GM19043 (cell line): ENCODE results near the gene MRPL11.
"Not testable (repeated sequence)": the region's sequence is repeated elsewhere in the genome, so short reads cannot be mapped to it uniquely, and the experiment has no call there.

Experiments
- ATAC-seq: cut with Tn5 transposase; IDR thresholded peaks from one replicate; pipeline ENCODE4 v1.9.1; 2021; ENCODE audit warnings: low read depth; ENCODE audit not compliant: unreplicated experiment

Gene MRPL11

DNA sequence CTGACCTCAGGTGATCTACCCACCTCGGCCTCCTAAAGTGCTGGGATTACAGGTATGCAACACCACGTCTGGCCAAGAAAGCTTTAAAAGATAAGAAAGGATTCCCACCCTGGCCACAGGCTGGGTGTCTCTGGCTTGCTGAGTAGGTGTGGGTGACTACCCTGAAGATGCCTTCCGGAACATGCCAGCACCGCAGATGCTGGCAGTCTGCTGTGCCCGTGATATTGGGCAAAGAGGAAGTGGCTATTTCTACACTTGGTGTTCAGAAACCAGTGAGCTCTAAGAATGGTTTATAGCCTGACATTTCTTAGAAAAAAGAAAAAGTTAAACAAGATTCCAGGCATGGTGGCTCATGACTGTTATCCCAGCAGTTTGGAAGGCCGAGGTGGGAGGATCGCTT is 6.1 kb downstream of the MRPL11 start:
- no peak for ATAC-seq

DNA sequence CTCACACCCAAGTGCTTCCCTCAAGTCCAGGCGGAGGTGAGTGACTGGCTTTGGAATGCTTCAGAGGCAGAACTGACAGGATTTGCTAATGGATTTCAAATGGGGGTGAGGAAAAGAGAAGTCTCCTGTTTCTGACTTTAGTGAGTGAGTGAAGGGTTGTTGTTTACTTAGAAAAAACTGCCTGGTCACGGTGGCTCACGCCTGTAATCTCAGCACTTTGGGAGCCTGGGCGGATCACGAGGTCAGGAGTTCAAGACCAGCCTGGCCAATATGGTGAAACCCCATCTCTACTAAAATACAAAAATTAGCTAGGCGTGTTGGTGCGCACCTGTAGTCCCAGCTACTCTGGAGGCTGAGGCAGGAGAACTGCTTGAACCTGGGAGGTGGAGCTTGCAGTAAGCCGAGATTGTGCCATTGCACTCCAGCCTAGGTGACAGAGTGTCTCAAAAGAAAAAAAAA is 6.7 kb downstream of the MRPL11 start:
- ATAC-seq = not testable (repeated sequence)

DNA sequence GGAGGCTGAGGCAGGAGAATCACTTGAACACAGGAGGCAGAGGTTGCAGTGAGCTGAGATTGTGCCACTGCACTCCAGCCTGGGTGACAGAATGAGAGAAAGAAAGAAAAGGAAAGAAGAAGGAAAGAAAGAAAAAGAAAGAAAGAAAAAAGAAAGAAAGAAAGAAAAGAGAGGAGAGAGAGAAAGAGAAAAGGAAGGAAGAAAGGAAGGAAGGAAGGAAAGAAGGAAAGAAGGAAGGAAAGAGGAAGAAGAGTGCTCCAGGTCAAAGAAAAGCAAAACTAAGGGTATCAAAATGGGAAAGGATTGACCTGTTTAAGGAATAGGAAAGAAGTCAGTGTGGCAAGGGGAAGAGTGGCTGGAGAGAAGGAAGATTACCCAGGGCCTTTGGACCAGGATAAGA is 7.4 kb downstream of the MRPL11 start:
- not testable (repeated sequence) for ATAC-seq

DNA sequence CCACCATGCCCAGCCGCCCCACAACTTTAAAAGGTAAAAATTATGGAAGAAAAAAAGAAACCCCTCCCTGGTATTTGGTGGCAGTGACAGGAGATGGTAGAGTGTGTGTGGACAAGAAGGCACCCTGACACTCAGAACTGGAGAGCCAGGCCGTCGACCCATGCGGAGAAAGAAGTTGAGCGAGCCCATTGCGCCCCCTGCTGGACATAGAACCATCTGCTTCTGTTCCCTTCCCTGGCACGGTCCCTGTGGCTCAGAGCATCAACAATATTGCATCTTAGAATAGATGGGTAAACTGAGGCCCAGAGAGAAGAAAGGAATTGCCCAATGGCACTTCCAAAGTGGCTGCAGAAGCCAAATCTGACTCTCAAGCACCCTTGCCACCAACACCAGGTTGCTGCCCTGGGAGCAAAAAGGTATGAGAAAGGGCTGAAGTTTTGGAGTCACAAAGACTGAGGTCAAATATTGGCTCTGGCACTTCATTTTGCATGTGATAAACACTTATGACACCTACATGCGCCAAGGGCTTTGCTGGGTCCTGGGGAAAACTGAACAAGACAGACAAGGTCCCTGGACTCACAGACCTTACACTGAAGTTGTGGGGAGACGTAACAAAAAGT is 8.6 kb downstream of the MRPL11 start:
- ATAC-seq = no peak

DNA sequence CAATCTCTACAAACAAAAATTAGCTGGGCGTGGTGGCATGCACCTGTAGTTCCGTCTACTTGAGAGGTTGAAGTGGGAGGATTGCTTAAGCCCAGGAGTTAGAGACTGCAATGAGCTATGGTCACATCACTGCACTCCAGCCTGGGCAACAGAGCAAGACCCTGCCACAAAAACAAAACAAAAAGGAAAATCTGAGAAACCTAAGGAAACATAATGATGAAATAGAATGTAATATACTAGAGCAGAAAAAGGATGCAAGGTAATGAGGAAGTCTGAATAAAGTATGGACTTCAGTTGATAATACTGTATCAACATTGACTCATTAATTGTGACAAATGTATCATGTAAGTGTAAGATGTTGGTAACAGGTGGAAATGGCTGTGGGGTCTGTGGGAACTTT is 9.7 kb downstream of the MRPL11 start:
- no peak for ATAC-seq

DNA sequence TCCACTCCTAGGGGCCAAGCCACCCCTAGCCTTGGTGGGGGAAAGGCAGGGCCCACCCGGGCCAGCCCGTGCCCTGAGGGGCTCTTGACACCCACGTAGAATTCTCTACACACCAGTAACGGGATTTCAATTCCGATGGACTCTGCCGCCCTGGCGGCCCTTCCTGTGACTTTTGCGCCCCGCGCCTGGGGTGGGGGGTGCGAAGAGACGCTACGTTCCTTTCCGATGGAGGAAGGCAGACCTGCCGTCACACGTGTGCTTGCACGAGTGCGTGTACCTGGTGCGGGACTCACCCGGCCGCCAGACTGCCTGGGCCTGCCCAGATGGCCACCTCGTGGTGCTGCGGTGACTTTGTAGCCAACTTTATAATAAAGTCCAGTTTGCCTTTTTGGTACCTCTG is 12.3 kb downstream of the MRPL11 start:
- no peak for ATAC-seq

DNA sequence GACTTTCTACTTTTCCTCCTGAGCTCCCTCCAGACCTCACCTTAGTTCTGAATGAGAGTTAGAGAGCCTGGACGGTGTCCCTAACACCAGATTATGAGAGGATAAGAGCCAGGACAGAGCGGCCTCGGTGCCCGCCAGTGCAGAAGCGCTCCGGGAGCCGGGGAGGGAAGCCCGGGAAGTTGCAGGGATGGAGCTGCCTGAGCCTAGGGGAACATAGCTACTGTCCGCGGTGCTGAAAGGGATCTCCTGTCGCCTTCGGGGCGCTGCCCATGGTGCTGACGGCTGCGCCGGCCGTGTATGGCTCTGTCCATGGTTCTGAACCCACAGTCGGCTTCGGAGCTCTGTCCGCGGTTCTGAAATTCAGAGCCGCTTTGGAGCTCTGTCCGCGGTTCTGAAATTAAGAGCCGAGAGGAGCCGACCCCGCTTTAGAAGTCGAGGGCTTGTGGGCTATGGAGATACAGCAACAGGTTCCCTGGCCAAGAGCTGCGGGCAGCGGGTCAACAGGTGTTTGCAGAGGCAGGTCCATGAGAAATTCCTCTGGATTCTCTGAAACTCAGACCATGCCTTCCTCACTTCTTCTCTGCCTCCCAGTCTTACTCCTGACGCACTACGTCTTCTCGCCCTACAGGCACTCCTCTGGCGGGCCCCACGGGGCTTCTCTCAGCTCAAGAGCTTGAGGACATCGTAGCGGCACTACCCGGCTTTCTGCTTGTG is 17.0 kb downstream of the MRPL11 start:
- no peak for ATAC-seq

DNA sequence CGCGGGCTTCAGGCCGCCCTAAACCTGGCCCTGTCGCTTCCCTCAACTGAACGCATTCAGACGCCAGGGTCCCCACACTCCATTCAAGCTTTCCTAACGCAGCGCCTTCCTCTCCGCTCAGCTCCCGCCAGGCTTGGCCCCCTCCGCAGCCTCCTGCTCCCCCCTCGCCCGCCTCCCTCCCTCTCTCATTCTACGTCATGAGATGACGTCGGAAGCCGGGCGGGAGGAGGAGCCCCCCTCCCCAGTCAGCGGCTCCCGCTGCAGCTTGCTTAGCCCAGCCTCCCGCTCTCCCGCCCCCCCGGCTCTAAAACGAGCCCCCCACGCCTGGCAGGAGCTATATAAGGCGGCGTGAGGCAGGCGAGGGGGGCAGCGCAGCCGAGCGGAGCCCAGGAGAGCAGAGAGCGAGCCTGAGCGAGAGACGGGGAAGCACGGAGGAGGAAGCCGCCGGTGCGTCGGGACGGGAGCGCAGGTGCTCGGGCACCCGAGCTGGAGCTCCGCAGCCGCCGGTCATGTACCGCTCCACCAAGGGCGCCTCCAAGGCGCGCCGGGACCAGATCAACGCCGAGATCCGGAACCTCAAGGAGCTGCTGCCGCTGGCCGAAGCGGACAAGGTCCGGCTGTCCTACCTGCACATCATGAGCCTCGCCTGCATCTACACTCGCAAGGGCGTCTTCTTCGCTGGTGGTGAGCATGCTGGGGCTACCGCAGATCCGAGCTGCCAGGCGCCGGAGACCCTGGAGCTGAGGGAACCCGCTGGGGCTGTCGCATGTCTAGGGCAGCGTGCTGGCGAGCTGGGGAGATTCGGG is 17.8 kb downstream of the MRPL11 start, which contains the start of gene NPAS4:
TSS of gene NPAS4 (plus strand) at position 365 of the 806 bp plus-strand sequence. CDS start at position 510, 145 bp downstream.
- no peak for ATAC-seq

DNA sequence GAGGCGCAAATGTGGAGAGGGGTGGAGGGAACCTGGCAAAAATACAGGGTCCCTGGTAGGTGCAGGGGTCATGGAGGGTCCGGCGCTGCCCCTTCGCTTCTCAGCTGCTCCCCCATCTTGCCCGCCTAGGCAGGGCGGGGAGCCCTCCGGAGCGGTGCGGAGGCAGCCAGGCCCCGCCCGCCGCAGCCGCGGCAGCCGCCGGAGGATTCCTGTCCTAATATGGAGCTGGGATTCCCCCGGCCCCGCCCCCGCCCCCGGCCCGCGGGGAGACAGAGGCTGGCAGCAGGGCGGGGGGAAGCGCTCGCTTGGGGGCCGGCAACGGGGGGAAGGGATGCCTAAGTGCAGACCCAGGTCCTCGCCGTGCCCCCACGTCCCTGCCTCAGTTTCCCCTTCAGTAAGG is 18.8 kb downstream of the MRPL11 start:
- no peak for ATAC-seq

DNA sequence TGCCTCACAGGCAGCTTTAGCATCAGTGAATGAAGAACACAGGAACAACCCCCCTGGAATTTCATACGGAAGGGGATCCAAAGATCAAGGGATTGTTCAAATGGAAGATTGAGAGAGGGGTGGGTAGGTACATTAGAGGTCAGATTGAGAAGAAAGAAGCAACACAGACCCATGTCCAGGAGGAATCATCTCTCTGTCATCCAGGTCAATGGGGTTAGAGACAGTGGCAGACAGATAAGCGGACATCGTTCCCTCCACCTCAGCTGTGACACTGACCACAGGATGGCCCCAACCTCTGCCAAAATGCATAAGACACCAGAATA is 19.7 kb downstream of the MRPL11 start:
- no peak for ATAC-seq

DNA sequence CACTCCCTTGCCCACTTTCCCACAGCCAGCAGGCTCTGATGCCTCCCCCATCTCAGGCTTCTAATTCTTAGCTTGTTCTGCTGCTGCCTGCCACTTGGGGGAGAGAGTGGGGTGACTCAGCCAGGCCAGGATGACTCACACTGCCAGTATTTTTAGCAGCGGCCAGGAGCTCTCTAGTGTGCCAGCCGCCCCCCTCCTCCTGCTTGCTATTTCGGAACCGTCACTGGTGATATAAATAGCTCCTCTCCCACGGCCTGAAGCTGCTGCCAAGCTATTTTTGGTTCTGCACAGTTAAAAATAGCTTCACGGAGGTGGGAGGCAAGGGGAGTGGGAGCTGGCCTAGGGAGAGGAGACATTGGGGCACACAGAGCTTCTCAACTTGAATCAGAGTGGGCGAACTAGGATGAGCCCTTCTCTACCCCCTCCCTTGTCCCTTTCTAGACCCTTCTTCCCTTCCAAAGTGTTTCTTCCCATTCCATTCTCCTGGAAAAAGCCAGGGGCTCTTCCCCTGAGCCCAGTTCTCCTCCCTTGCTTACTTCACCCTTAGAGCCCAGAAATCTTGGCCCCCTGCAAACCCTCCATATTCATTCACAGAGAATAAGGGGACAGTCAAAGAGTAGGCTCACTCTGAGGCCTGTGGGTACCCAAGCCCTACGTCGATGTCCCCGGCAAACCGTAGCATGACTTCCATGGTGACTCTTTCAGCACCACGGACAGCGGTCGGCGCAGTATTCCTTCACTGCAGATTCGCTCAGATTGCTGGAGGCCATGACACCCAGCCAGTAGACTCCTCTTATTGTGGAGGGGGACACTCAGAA is 20.3 kb downstream of the MRPL11 start:
- no peak for ATAC-seq

DNA sequence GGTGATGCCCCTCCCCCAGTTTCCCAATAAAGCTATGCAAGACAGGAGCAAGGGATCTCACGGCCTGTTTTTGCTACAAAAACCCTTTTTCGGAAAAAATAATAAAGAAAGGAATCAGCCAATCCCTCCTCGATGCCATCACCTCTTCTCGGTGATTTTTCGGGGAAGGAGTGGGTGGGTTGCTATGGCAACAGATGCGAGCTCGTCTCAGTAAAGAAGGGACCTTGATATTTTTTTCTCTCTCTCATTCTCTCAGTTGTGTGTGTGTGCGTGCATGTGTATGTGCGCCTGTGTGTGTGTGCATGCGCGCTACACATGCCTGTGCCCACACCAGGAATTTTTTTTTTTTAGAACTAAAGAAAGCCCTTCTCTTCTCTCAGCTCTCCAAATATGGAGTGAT is 21.6 kb downstream of the MRPL11 start:
- no peak for ATAC-seq

DNA sequence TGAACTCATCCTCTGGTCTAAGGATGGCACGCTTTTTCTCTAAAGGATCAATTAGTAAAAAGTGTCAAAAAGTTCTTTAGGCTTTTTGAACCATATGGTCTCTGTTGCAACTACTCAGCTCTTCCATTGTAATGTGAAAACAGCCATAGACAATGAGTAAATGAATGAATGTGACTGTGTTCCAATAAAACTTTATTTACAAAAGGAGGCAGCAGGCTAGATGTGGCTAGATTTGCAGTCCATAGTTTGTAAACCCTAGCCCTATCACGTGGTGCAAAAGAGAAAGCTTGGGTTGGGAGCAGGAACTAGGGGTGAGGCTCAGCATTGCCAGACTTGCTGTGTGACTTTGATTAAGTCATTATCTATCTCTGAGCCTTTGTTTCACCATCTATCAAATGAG is 23.2 kb downstream of the MRPL11 start:
- ATAC-seq = no peak

DNA sequence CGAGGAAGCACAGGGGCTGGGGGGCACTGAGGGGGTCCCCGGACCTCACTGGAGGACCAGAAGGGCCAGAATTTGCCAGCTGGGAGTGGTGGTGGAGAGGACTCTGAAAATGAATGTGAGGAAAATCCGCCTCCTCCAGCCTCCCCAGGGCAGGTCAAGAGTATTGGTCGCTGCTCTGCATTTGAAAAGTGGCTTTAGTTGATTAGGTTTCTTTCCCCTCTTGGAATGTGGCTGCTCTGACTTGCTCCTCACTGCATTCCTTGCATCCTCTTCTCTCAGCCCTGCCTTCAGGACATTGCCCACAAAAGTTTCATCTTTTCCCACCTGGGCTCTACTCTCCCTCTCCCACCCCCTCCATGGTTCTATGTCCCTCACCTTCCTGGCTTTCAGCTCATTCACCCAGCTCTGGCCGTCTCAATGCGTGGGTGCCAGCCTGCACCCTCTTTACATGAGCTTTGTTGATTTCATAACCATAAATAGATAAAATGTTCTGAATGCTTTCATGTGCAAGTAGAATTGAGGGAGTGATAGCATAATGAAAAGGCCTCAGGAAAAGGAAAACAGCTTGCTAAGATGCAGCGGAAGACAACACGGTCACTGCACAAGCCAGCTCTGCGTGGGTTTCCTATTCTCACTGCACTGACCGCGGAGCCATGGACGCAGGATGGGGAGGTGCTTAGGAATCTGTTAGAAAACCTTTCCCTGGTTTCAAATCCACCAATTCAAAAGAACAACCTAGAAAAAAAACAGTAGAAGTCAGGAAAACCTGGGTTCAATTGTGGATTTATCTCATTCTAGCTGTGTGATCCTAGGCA is 24.3 kb downstream of the MRPL11 start:
- no peak for ATAC-seq

DNA sequence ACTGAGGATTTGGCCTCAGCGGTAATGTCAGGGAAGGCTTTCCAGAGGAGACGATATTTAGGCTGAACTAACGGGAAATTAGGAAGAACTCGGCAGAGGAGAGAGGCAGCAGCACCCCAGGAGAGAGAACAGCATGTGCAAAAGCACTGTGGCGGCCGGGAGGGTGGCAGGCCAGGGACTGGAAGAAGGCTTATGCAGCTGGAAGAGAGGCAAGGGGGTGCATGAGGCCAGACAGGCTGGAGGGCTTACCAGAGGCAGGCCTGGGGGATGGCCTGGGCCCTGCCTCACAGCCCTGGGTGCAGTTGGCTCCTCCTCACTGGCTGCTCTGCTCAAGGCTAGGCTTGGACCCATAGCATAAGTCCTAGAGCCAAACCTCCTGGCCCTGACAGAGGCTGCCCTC is 25.5 kb downstream of the MRPL11 start:
- no peak for ATAC-seq

DNA sequence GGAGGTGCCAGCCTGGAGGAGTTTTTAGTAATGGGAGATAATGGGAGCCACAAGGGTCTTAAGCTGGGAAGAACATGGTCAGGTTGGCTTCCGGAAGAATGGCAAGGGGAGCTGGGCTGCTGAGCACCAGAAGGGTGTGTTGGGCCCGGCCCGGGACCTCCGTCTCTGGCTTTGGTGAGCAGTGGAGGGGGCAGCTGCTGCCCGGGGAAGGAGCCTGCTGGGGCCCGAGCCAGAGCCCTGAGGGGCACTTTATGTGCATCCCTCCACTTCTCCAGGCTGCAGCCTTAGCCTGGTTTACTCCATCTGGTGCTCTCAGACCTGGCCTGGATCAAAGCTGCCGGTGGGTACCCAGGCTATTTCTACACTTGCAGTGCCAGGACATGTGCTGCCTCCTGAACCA is 26.5 kb downstream of the MRPL11 start:
- no peak for ATAC-seq

DNA sequence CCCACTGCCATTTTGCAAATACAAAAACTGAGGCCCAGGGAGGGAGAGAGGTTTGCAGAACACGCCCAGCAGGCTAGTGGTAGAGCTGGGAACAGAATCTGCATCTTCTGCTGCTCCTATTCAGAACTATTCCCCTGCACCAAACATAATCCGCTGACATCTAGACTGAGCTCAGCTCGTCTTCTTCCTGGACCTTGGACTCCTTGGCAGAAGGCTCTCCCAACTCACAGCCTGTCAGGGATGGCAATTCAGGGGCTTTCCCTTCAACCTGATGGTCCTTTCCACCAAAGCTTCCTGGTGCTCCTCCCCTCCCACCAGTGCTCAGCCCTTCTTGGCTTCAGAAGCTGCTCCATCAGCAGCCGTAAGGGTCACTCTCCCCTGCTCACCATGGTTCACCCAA is 27.3 kb downstream of the MRPL11 start:
- no peak for ATAC-seq

DNA sequence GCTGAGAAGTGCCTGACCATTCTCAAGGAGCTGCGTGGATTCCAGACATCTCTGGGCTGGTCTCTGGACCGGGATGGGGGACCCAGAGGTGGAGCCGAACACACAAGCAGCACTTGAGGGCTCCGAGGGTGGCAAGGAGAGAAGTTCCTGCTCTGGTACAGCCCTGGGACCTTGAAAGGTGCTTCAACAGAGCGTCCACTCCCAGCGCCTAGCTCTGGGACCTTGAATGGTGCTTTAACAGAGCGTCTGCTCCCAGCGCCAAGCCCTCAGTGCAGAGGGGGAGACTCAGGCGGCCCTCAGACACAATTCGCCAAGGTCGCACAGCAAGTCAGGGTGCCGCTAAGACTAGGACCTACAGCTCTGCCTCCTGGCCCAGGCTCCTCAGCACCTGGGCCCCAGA is 28.5 kb downstream of the MRPL11 start:
- ATAC-seq = no peak

DNA sequence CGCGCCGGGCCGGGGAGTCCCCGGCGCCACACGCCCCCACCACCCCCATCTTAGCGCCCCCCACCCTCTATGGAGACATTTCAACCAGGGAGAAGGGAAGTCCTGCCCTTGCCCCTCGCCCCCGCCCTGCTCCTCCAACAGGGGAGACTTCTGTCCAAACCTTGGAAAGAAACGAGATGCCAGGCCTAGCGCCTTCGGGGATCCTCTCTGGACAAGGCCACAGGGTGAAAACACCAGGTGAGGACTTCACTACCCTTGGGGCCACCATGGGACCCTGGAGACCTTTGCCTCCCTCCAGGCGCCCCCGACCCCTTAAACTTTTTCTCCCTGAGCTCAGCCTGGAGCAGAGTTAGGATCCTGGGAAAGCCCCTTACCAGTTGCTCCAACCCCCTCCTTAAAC is 29.4 kb downstream of the MRPL11 start:
- no peak for ATAC-seq
